ENCODE results near the gene RAB36. TPM values are rescaled to one million over a fixed set of nuclear protein-coding genes. Genes with fewer than 3 reads are reported as not detected.

RAB36 gene
- polyA plus RNA-seq, 3 donors = 0.37 to 0.78 (median 0.49) TPM

DNA sequence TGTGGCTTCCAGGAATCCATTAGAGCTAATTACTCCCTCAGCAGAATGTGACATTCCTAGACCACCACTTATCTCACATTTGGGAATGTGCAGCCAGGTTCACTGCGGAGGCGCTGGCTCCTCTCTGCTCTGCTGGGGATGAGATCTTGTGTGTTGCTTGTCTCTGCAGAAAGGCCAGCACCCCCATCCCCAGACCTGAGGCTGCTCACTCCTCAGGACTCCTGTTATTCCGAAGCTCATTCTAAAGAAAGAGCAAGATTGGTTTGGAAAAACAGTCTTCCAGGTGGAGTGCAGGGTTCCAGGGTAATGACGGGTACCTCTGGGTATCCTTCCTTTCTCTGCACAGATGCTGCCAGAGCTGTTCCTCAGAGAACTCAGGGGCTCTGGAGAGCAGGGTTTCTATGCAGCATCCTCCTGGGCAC is 24.3 kb upstream of the RAB36 start:
- no peaks in the 10 kb centered on the region for H3K79me2 ChIP-seq (ENCODE audit: insufficient read depth, low read length)
- no peaks in the 10 kb centered on the region for H4K20me1 ChIP-seq (ENCODE audit: insufficient read depth, low read length)
- no peak for DNase-seq
- no peak overlapping the region for H3K4me3 ChIP-seq (replicated peaks in 1 of 3; ENCODE audit: low read depth in 2 of 3, low read length in 3 of 3)
- Mint-ChIP-seq H3K9me3 (peaks cover 0 to 2% (median 0%) of the 10 kb centered on the region in 7 donors), H3K27ac (no peak overlapping the region), H3K4me3 (no peak overlapping the region), H3K4me1 (no peaks in the 10 kb centered on the region), H3K36me3 (no peaks in the 10 kb centered on the region), H3K27me3 (ENCODE audit: low read depth in 3 of 3) (peaks cover 1 to 5% (median 2%) of the 10 kb centered on the region in 3 donors)
- H3K36me3 ChIP-seq (replicated peaks in 1 of 2; ENCODE audit: control insufficient read depth in 1 of 2, insufficient read depth in 2 of 2, low read length in 2 of 2) = no peaks in the 10 kb centered on the region
- H3K27ac ChIP-seq (ENCODE audit: low read depth in 1 of 2, low read length in 2 of 2) = no peak overlapping the region
- no peak overlapping the region for H3K9ac ChIP-seq (ENCODE audit: insufficient read depth, low read length, poor library complexity, severe bottlenecking)
- no peak overlapping the region for H3K4me2 ChIP-seq (replicated peaks; ENCODE audit: extremely low read depth, low read length, poor library complexity, severe bottlenecking)
- no peaks in the 10 kb centered on the region for H3K27me3 ChIP-seq (ENCODE audit: control insufficient read depth in 2 of 2, insufficient read depth in 2 of 2, low read length in 2 of 2)
- 92% methylated on average over 1 of the region's 4 CpGs for WGBS (ENCODE audit: insufficient coverage)
- no peaks in the 10 kb centered on the region for H3K4me1 ChIP-seq (ENCODE audit: control insufficient read depth in 1 of 2, insufficient read depth in 2 of 2, low read length in 2 of 2)
- intact Hi-C loops (cut with micrococcal nuclease) = no loop called here
- TF ChIP-seq, protein P1, sequence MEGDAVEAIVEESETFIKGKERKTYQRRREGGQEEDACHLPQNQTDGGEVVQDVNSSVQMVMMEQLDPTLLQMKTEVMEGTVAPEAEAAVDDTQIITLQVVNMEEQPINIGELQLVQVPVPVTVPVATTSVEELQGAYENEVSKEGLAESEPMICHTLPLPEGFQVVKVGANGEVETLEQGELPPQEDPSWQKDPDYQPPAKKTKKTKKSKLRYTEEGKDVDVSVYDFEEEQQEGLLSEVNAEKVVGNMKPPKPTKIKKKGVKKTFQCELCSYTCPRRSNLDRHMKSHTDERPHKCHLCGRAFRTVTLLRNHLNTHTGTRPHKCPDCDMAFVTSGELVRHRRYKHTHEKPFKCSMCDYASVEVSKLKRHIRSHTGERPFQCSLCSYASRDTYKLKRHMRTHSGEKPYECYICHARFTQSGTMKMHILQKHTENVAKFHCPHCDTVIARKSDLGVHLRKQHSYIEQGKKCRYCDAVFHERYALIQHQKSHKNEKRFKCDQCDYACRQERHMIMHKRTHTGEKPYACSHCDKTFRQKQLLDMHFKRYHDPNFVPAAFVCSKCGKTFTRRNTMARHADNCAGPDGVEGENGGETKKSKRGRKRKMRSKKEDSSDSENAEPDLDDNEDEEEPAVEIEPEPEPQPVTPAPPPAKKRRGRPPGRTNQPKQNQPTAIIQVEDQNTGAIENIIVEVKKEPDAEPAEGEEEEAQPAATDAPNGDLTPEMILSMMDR (IDR thresholded peaks at IDR 0.05) = no peak
- H2AFZ ChIP-seq (ENCODE audit: insufficient read depth, low read depth, low read length, poor library complexity, severe bottlenecking) = no peak overlapping the region
- no peaks in the 10 kb centered on the region for H3K9me3 ChIP-seq (replicated peaks in 1 of 2; ENCODE audit: control insufficient read depth in 1 of 2, insufficient read depth in 1 of 2, low read length in 2 of 2)

DNA sequence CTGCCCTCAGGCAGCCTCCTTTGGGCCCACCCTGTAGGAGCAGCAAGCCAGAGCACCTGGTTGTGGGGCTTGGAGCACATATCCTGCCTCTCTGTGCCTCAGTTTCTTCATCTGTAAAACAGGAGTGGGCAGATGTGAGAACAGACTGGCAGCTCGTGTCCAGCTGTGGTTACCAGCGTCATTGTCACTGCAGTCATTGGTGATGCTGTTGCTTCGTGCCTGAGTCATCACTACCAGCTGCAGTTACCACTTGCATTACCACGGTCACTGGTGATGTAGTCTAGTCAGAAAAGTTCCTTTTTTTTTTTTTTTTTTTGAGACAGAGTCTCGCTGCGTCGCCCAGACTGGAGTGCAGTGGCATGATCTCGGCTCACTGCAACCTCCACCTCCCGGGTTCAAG is 23.9 kb upstream of the RAB36 start:
- Mint-ChIP-seq H3K4me3 (no peak overlapping the region), H3K36me3 (no peaks in the 10 kb centered on the region), H3K9me3 (peaks cover 0 to 2% (median 0%) of the 10 kb centered on the region in 7 donors), H3K27me3 (ENCODE audit: low read depth in 3 of 3) (peaks cover 1 to 4% (median 2%) of the 10 kb centered on the region in 3 donors), H3K4me1 (no peaks in the 10 kb centered on the region), H3K27ac (peak overlapping the region in 2 of 7 donors; percentile 31 to 37)
- no peaks in the 10 kb centered on the region for H3K9me3 ChIP-seq (replicated peaks in 1 of 2; ENCODE audit: control insufficient read depth in 1 of 2, insufficient read depth in 1 of 2, low read length in 2 of 2)
- H3K4me2 ChIP-seq (replicated peaks; ENCODE audit: extremely low read depth, low read length, poor library complexity, severe bottlenecking) = no peak overlapping the region
- DNase-seq = peak in 2 of 3 donors; percentile 21 to 58
- H3K27ac ChIP-seq (ENCODE audit: low read depth in 1 of 2, low read length in 2 of 2) = no peak overlapping the region
- H3K27me3 ChIP-seq (ENCODE audit: control insufficient read depth in 2 of 2, insufficient read depth in 2 of 2, low read length in 2 of 2) = no peaks in the 10 kb centered on the region
- no peak overlapping the region for H3K9ac ChIP-seq (ENCODE audit: insufficient read depth, low read length, poor library complexity, severe bottlenecking)
- no peaks in the 10 kb centered on the region for H3K36me3 ChIP-seq (replicated peaks in 1 of 2; ENCODE audit: control insufficient read depth in 1 of 2, insufficient read depth in 2 of 2, low read length in 2 of 2)
- TF ChIP-seq, protein P1 (IDR thresholded peaks at IDR 0.05) = no peak
- no peak overlapping the region for H3K4me3 ChIP-seq (replicated peaks in 1 of 3; ENCODE audit: low read depth in 2 of 3, low read length in 3 of 3)
- intact Hi-C loops (cut with micrococcal nuclease) = no loop called here
- no peaks in the 10 kb centered on the region for H3K4me1 ChIP-seq (ENCODE audit: control insufficient read depth in 1 of 2, insufficient read depth in 2 of 2, low read length in 2 of 2)
- H3K79me2 ChIP-seq (ENCODE audit: insufficient read depth, low read length) = no peaks in the 10 kb centered on the region
- 71% methylated on average over 3 of the region's 9 CpGs for WGBS (ENCODE audit: insufficient coverage)
- no peak overlapping the region for H2AFZ ChIP-seq (ENCODE audit: insufficient read depth, low read depth, low read length, poor library complexity, severe bottlenecking)
- no peaks in the 10 kb centered on the region for H4K20me1 ChIP-seq (ENCODE audit: insufficient read depth, low read length)
